Trophoblast cell (in vitro differentiated cells and primary cell): Measurements from ENCODE around the gene ACTR3.

Source experiments
- DNase-seq, 2 donors: peaks; one replicate each; pipeline ENCODE4 v3.0.0-alpha.2; 2016
- H2AFZ ChIP-seq: 2 replicates; pipeline ENCODE4 v1.6.1; 2013; ENCODE audit warnings: low read length, moderate library complexity, mild to moderate bottlenecking; ENCODE audit not compliant: insufficient read depth, poor library complexity
- H2AK5ac ChIP-seq: 2 replicates; pipeline ENCODE4 v1.6.1; 2013; ENCODE audit warnings: mild to moderate bottlenecking, low read length
- H2BK120ac ChIP-seq: 2 replicates; pipeline ENCODE4 v1.6.1; 2013; ENCODE audit warnings: low read length, mild to moderate bottlenecking, moderate library complexity; ENCODE audit not compliant: insufficient read depth, poor library complexity
- H2BK12ac ChIP-seq: 2 replicates; pipeline ENCODE4 v1.6.1; 2013; ENCODE audit warnings: mild to moderate bottlenecking, low read length, moderate library complexity
- H2BK5ac ChIP-seq: 2 replicates; pipeline ENCODE4 v1.6.1; 2013; ENCODE audit warnings: low read length, low read depth, moderate library complexity, mild to moderate bottlenecking; ENCODE audit not compliant: poor library complexity
- H3K14ac ChIP-seq: 2 replicates; pipeline ENCODE4 v1.6.1; 2013; ENCODE audit warnings: mild to moderate bottlenecking, low read length
- H3K18ac ChIP-seq: 2 replicates; pipeline ENCODE4 v1.6.1; 2013; ENCODE audit warnings: mild to moderate bottlenecking, low read length
- H3K23ac ChIP-seq: 2 replicates; pipeline ENCODE4 v1.6.1; 2013; ENCODE audit warnings: low read length
- H3K27ac ChIP-seq: 2 replicates; pipeline ENCODE4 v1.5.1; 2013; ENCODE audit warnings: low read depth, mild to moderate bottlenecking, inconsistent platforms, low read length, moderate library complexity
- H3K27me3 ChIP-seq: 2 replicates; pipeline ENCODE4 v1.6.1; 2013; ENCODE audit warnings: inconsistent platforms, mild to moderate bottlenecking, low read length, moderate library complexity; ENCODE audit not compliant: insufficient read depth
- H3K36me3 ChIP-seq, 2 experiments: 1 replicate in 1 of 2; 2 replicates in 1 of 2; pipeline ENCODE4 v1.6.1; 2013; ENCODE audit warnings: low read length in 2 of 2, mild to moderate bottlenecking in 2 of 2, moderate library complexity in 1 of 2; ENCODE audit not compliant: insufficient read depth in 2 of 2, control insufficient read depth in 1 of 2
- H3K4ac ChIP-seq: 2 replicates; pipeline ENCODE4 v1.6.1; 2013; ENCODE audit warnings: low read depth, mild to moderate bottlenecking, low read length, moderate library complexity
- H3K4me1 ChIP-seq, 2 experiments: 1 replicate in 1 of 2; 2 replicates in 1 of 2; pipeline ENCODE4 v1.6.1; 2013; ENCODE audit warnings: low read length in 2 of 2, mild to moderate bottlenecking in 2 of 2, moderate library complexity in 1 of 2; ENCODE audit not compliant: insufficient read depth in 2 of 2, control insufficient read depth in 1 of 2
- H3K4me2 ChIP-seq: 2 replicates; pipeline ENCODE4 v1.6.1; 2013; ENCODE audit warnings: inconsistent platforms, mild to moderate bottlenecking, low read length, moderate library complexity
- H3K4me3 ChIP-seq: 2 replicates; pipeline ENCODE4 v1.5.1; 2013; ENCODE audit warnings: mild to moderate bottlenecking, low read depth, low read length, inconsistent platforms
- H3K79me1 ChIP-seq: one replicate; pipeline ENCODE4 v1.6.1; 2013; ENCODE audit warnings: low read length
- H3K79me2 ChIP-seq: 2 replicates; pipeline ENCODE4 v1.6.1; 2013; ENCODE audit warnings: low read length, mild to moderate bottlenecking; ENCODE audit not compliant: control insufficient read depth, insufficient read depth, poor library complexity
- H3K9ac ChIP-seq: 2 replicates; pipeline ENCODE4 v1.6.1; 2013; ENCODE audit warnings: mild to moderate bottlenecking, low read length
- H3K9me3 ChIP-seq: 2 replicates; pipeline ENCODE4 v1.6.1; 2013; ENCODE audit warnings: low read depth, mild to moderate bottlenecking, control low read depth, inconsistent platforms, low read length; ENCODE audit not compliant: insufficient read depth
- H4K12ac ChIP-seq: 2 replicates; pipeline ENCODE4 v1.6.1; 2013; ENCODE audit warnings: low read depth, mild to moderate bottlenecking, low read length, moderate library complexity
- H4K8ac ChIP-seq: 2 replicates; pipeline ENCODE4 v1.6.1; 2013; ENCODE audit warnings: low read depth, mild to moderate bottlenecking, low read length, moderate library complexity
- H4K91ac ChIP-seq: one replicate; pipeline ENCODE4 v1.6.1; 2013; ENCODE audit warnings: low read depth, mild to moderate bottlenecking, low read length, moderate library complexity
- WGBS: extraction: QIAGEN DNeasy Blood & Tissue Kit; methylation state at CpG from one replicate; pipeline ENCODE4 v1.1.7; 2013; ENCODE audit warnings: missing lambda C conversion rate; ENCODE audit not compliant: insufficient read length, insufficient coverage; ENCODE audit errors: extremely low coverage; 5-methylcytosine and 5-hydroxymethylcytosine counted together

ACTR3 gene

GRCh38 chr2:113905886-113906285 is 16.0 kb downstream of the ACTR3 start:
- Histone ChIP-seq H2BK12ac (no peak overlapping the region), H2AK5ac (no peak overlapping the region), H3K79me2 (peaks cover 19% of the 10 kb centered on the region), H3K23ac (no peak overlapping the region), H3K14ac (no peak overlapping the region), H3K9me3 (no peaks in the 10 kb centered on the region), H3K79me1 (no peaks in the 10 kb centered on the region), H2BK5ac (no peak overlapping the region), H2AFZ (no peak overlapping the region), H3K4ac (peak overlapping the region; percentile 69), H3K36me3 (peaks cover 0 to 5% of the 10 kb centered on the region in 2 experiments), H3K18ac (no peak overlapping the region), H3K27ac (no peak overlapping the region), H4K12ac (no peak overlapping the region), H4K91ac (no peak overlapping the region), H3K9ac (no peak overlapping the region), H3K4me2 (no peak overlapping the region), H2BK120ac (no peak overlapping the region), H3K27me3 (no peaks in the 10 kb centered on the region), H4K8ac (no peak overlapping the region), H3K4me3 (no peak overlapping the region), H3K4me1 (no peaks in the 10 kb centered on the region)
- DNase-seq, result no peak
- WGBS, result no CpG with 5 or more reads among the region's 1 CpG

DNA sequence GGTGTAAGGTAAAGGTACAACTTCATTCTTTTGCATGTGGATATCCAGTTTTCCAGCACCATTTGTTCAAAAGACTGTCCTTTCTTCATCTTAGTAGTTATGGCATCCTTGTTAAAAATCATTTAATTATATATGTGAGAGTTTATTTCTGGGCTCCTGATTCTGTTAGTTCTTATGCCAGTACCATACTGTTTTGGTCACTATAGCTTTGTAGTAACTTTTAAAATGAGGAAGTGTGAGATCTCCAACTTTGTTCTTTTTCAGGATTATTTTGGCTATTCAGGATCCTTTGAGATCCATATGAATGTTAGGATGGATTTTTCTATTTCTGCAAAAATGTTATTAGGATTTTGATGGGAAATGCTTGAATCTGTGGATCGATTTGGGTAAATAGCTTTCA is 16.8 kb downstream of the ACTR3 start:
- no peak overlapping the region for H3K23ac ChIP-seq
- no peak overlapping the region for H3K9ac ChIP-seq
- H4K91ac ChIP-seq, result no peak overlapping the region
- H3K14ac ChIP-seq, result no peak overlapping the region
- DNase-seq, result no peak
- H2BK120ac ChIP-seq, result no peak overlapping the region
- no peak overlapping the region for H2BK12ac ChIP-seq
- H3K4me1 ChIP-seq, result no peaks in the 10 kb centered on the region
- no peak overlapping the region for H3K4ac ChIP-seq
- no peak overlapping the region for H3K4me2 ChIP-seq
- peaks cover 0 to 3% of the 10 kb centered on the region in 2 experiments for H3K36me3 ChIP-seq
- no peak overlapping the region for H4K12ac ChIP-seq
- no peak overlapping the region for H2BK5ac ChIP-seq
- no CpG with 5 or more reads among the region's 1 CpG for WGBS
- H3K18ac ChIP-seq, result no peak overlapping the region
- H2AK5ac ChIP-seq, result no peak overlapping the region
- no peaks in the 10 kb centered on the region for H3K27me3 ChIP-seq
- H3K79me1 ChIP-seq, result no peaks in the 10 kb centered on the region
- H3K79me2 ChIP-seq, result peaks cover 16% of the 10 kb centered on the region
- no peak overlapping the region for H2AFZ ChIP-seq
- no peaks in the 10 kb centered on the region for H3K9me3 ChIP-seq
- H3K4me3 ChIP-seq, result no peak overlapping the region
- H4K8ac ChIP-seq, result no peak overlapping the region
- no peak overlapping the region for H3K27ac ChIP-seq

GRCh38 chr2:113907297-113907696 is 17.4 kb downstream of the ACTR3 start:
- Histone ChIP-seq H3K9me3 (no peaks in the 10 kb centered on the region), H2AFZ (no peak overlapping the region), H2BK12ac (no peak overlapping the region), H4K91ac (no peak overlapping the region), H3K4ac (peak overlapping the region; percentile 96), H3K4me3 (no peak overlapping the region), H3K27ac (no peak overlapping the region), H3K14ac (no peak overlapping the region), H3K23ac (no peak overlapping the region), H3K4me2 (no peak overlapping the region), H3K36me3 (peaks cover 0 to 3% of the 10 kb centered on the region in 2 experiments), H3K4me1 (no peaks in the 10 kb centered on the region), H2BK120ac (no peak overlapping the region), H3K18ac (no peak overlapping the region), H4K12ac (no peak overlapping the region), H3K9ac (no peak overlapping the region), H2BK5ac (no peak overlapping the region), H3K79me1 (no peaks in the 10 kb centered on the region), H3K79me2 (peaks cover 18% of the 10 kb centered on the region), H2AK5ac (no peak overlapping the region), H4K8ac (no peak overlapping the region), H3K27me3 (no peaks in the 10 kb centered on the region)
- DNase-seq, result peak in 1 of 2 donors; percentile 25
- WGBS, result no CpG with 5 or more reads among the region's 2 CpGs

- no peak for DNase-seq
- no peaks in the 10 kb centered on the region for H3K79me1 ChIP-seq
- peak overlapping the region; percentile 16 for H3K4ac ChIP-seq
- no peak overlapping the region for H2BK12ac ChIP-seq
- H3K4me2 ChIP-seq, result no peak overlapping the region
- H4K12ac ChIP-seq, result no peak overlapping the region
- H2AK5ac ChIP-seq, result no peak overlapping the region
- H3K9me3 ChIP-seq, result no peaks in the 10 kb centered on the region
- no CpG with 5 or more reads among the region's 5 CpGs for WGBS
- no peak overlapping the region for H3K9ac ChIP-seq
- H3K27ac ChIP-seq, result no peak overlapping the region
- no peak overlapping the region for H4K91ac ChIP-seq
- no peak overlapping the region for H3K14ac ChIP-seq
- H3K4me3 ChIP-seq, result no peak overlapping the region
- H4K8ac ChIP-seq, result no peak overlapping the region
- no peak overlapping the region for H3K23ac ChIP-seq
- H3K4me1 ChIP-seq, result no peaks in the 10 kb centered on the region
- peaks cover 10% of the 10 kb centered on the region for H3K79me2 ChIP-seq
- H2BK5ac ChIP-seq, result no peak overlapping the region
- no peak overlapping the region for H3K18ac ChIP-seq
- H3K36me3 ChIP-seq, result peaks cover under 1 to 4% of the 10 kb centered on the region in 2 experiments
- H3K27me3 ChIP-seq, result no peaks in the 10 kb centered on the region
- H2AFZ ChIP-seq, result no peak overlapping the region
- no peak overlapping the region for H2BK120ac ChIP-seq
Measured at GRCh38 chr2:113910110-113910717, 20.3 kb downstream of the ACTR3 start.
